B cell (primary cell): Measurements from ENCODE around the gene NDUFB6.

Experiments
- EZH2 ChIP-seq: IDR thresholded peaks from 2 replicates; pipeline ENCODE4 v1.6.1; 2012; ENCODE audit warnings: borderline replicate concordance, low read depth, mild to moderate bottlenecking, moderate library complexity, low read length; ENCODE audit not compliant: insufficient read depth, poor library complexity, severe bottlenecking
- TF ChIP-seq, protein P1 (sequence below): fragments of 200-600 bp; IDR thresholded peaks from one replicate; pipeline ENCODE4 v1.8.0; 2022; ENCODE audit warnings: antibody characterized with exemption, mild to moderate bottlenecking

- TF ChIP-seq, protein P1, sequence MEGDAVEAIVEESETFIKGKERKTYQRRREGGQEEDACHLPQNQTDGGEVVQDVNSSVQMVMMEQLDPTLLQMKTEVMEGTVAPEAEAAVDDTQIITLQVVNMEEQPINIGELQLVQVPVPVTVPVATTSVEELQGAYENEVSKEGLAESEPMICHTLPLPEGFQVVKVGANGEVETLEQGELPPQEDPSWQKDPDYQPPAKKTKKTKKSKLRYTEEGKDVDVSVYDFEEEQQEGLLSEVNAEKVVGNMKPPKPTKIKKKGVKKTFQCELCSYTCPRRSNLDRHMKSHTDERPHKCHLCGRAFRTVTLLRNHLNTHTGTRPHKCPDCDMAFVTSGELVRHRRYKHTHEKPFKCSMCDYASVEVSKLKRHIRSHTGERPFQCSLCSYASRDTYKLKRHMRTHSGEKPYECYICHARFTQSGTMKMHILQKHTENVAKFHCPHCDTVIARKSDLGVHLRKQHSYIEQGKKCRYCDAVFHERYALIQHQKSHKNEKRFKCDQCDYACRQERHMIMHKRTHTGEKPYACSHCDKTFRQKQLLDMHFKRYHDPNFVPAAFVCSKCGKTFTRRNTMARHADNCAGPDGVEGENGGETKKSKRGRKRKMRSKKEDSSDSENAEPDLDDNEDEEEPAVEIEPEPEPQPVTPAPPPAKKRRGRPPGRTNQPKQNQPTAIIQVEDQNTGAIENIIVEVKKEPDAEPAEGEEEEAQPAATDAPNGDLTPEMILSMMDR: no peak
- no peak for TF ChIP-seq EZH2
Measured at GRCh38 chr9:32518276-32518675, 54.7 kb downstream of the NDUFB6 start.
